Cardiac septum (tissue), 1 donor: ENCODE results near the gene CRYBB2. TPM values are rescaled to one million over a fixed set of nuclear protein-coding genes. Genes with fewer than 3 reads are reported as not detected.
"Not testable (repeated sequence)": the region's sequence is repeated elsewhere in the genome, so short reads cannot be mapped to it uniquely, and the experiment has no call there.

Source experiments
- DNase-seq: peaks from one replicate; pipeline ENCODE4 v3.0.0-alpha.2; 2020; ENCODE audit warnings: low spot score
- intact Hi-C: fragments of 100-400 bp; cut with DNase I; formaldehyde crosslinking; loops from one replicate; pipeline ENCODE4 v1.14.0; 2022
- long read RNA-seq: library from polyadenylated mRNA; unstranded; transcript quantifications from one replicate; pipeline ENCODE4 v2.0.0, GENCODE V29; 2021
- total RNA-seq: library from RNA; stranded (reverse); fragmentation: NEBNext Ultra II Directional; extraction: Animal tissue kit (Norgen Biotek cat#: 25700); gene quantifications from one replicate; pipeline ENCODE4 v1.2.1, GENCODE V29; 2021
- donor health status: DM: no; HTN: no; CAD: no.

Gene CRYBB2
- not detected for total RNA-seq
- long read RNA-seq, result 0 reads

GRCh38 chr22:25219211-25219689 lies at the start of gene CRYBB2:
CRYBB2 (plus strand) TSS chr22:25219639; CDS start chr22:25221430, 1,791 bp downstream.
- no peak for DNase-seq

GRCh38 chr22:25170426-25170980 lies 48.9 kb upstream of the CRYBB2 start:
- intact Hi-C loops, result loop anchor here (5.0 to 10.0 kb wide), 2 partner anchors 58 to 86 kb away; no protein-coding TSS in a partner anchor
- no peak for DNase-seq

More at GRCh38 chr22:25219211-25219689, at the start of gene CRYBB2:
- intact Hi-C loops, result no loop called here

DNA sequence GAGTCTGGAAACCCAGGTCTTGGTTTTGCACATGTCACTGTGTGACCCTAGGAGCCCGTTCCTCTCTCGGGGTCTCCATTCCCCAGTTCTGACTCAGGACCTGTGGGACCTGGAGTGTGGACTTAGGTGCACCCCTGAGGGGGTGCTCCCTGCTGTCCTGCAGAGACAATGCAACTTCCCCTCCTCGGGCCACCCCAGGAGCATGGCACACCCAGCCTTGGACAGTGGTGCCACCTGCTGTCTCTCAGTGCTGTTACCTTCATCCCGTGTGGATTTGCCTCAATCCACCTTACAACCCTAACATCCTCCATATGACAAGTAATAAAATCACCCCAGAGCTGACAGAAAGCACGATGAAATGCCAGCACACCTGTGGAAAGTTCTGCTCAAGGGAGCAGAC lies 47.3 kb upstream of the CRYBB2 start:
- intact Hi-C loops, result loop anchor here (5.0 to 10.0 kb wide), 2 partner anchors 60 to 87 kb away; no protein-coding TSS in a partner anchor
- DNase-seq, result no peak

- intact Hi-C loops, result loop anchor here (5.0 to 10.0 kb wide), 2 partner anchors 62 to 90 kb away; no protein-coding TSS in a partner anchor
- DNase-seq, result no peak
These were observed 45.1 kb upstream of the CRYBB2 start for GRCh38 chr22:25174156-25174887.

DNA sequence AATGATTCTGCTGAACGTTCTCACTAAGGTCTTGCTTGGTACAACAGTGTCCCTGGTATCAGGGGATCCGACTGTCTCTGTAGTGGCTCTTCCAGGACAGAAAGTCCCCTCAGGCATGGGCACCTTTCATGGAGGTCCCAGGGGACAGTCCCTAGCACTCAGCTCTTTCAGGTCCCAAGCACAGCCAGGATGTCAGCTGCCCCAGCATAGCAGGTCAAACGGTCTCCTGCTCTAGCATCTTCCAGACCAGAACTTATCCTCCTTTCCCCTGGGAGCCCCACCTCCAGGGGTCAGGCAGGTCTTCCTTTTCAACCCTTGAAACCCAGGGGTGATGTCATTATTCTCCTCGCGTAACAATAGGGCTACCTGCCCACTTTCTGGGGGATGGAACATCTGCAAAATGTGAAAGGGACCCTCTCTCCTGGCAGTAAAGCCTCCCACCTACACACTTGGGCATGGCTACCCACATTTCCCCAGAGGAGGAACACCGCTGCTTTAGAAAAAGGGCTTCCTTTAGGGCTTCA lies 44.5 kb upstream of the CRYBB2 start:
- intact Hi-C loops, result loop anchor here (5.0 to 10.0 kb wide), 2 partner anchors 63 to 90 kb away; no protein-coding TSS in a partner anchor
- no peak for DNase-seq

- DNase-seq, result no peak
- intact Hi-C loops, result loop anchor here (10.0 kb wide), 1 partner anchor 91 kb away; no protein-coding TSS in a partner anchor
These were observed 43.3 kb upstream of the CRYBB2 start for GRCh38 chr22:25176175-25176574.

DNA sequence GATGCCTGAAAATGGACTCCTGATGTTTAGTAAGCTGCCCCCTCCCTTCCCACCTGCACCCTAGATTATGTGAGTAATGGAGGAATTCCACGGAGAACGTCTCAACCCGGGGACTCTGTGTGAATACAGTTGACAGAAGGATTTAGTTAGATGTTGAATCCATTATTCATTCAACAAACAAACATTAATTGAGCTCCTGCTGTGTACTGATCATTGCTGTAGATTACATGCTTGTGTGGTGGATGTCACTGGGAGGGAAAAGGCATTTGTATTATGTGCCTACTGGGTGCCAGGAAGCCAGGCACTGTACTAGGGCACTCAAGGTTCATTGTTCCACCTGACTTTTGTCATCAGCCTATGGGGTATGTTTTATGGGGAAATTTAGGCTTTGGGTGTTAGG lies 42.6 kb upstream of the CRYBB2 start:
- no peak for DNase-seq
- intact Hi-C loops, result loop anchor here (10.0 kb wide), 1 partner anchor 92 kb away; no protein-coding TSS in a partner anchor

- intact Hi-C loops, result loop anchor here (10.0 kb wide), 1 partner anchor 92 kb away; no protein-coding TSS in a partner anchor
- no peak for DNase-seq
These were observed 42.2 kb upstream of the CRYBB2 start for GRCh38 chr22:25177226-25177625.

DNA sequence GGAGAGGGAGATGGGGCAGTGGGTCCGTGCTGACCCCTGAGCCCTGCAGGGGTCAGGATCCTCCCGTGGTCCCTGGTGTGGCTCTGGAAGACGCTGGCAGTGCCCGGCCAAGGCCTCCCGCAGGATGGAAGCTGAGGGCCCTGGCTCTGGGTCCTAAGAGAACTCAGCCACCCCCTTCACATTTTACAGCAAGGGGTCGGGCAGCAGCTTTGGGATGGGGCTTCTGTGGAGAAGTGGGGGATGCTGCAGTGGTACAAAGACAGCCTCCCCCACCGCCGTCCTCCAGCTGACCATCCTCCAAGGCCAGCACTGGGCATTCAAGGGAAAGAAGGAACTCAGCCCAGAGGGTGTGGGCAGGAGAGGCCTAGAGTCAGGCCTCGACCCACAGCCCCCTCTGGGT lies 41.5 kb upstream of the CRYBB2 start:
- no peak for DNase-seq
- intact Hi-C loops, result loop anchor here (10.0 kb wide), 1 partner anchor 93 kb away; no protein-coding TSS in a partner anchor

- not testable (repeated sequence) for DNase-seq
- intact Hi-C loops, result loop anchor here (10.0 kb wide), 1 partner anchor 94 kb away; no protein-coding TSS in a partner anchor
These were observed 41.1 kb upstream of the CRYBB2 start for GRCh38 chr22:25178348-25178747.

- DNase-seq, result not testable (repeated sequence)
- intact Hi-C loops, result loop anchor here (10.0 kb wide), 1 partner anchor 94 kb away; no protein-coding TSS in a partner anchor
These were observed 40.4 kb upstream of the CRYBB2 start for GRCh38 chr22:25178869-25179631.

GRCh38 chr22:25182131-25183110 lies 37.0 kb upstream of the CRYBB2 start:
- no peak for DNase-seq
- intact Hi-C loops, result no loop called here

- DNase-seq, result no peak
- intact Hi-C loops, result no loop called here
These were observed 35.4 kb upstream of the CRYBB2 start for GRCh38 chr22:25183949-25184619.

GRCh38 chr22:25186140-25186539 lies 33.3 kb upstream of the CRYBB2 start:
- no peak for DNase-seq
- intact Hi-C loops, result no loop called here

DNA sequence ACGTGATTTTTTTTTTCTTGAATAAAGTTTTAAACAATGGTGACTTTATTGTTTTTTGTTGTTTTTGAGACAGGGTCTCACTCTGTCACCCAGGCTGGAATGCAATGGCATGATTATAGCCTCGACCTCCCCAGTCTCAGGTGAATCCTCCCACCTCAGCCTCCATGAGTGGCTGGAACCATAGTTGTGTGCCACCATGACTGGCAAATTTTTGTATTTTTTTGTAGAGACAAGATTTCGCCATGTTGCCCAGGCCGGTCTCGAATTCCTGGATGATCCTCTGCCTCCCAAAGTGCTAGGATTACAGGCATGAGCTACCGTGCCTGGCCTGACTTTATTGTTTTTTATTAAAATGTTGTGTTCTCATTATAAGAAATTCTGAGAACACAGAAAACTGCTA lies 32.0 kb upstream of the CRYBB2 start:
- intact Hi-C loops, result no loop called here
- DNase-seq, result no peak

DNA sequence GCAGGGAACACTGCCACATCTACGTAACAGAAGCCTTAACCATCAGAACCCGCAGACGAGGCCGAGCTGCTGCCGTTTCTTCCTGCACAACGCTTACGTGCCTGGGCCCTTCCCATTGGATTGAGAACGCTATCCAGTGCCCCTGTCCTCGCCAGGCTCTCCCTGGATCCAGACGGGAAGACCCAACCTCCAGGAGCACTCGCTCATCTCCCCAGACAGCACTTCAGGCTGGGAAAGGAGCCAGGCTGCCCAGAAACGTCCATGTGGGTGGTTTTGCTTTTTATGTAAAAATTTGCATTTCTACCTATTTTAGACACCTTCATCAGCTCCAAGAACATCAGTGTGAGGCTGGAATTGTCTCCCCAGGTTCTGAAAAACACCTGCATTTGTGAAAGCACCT lies 27.0 kb upstream of the CRYBB2 start:
- no peak for DNase-seq
- intact Hi-C loops, result no loop called here

GRCh38 chr22:25193130-25193529 lies 26.3 kb upstream of the CRYBB2 start:
- intact Hi-C loops, result no loop called here

DNA sequence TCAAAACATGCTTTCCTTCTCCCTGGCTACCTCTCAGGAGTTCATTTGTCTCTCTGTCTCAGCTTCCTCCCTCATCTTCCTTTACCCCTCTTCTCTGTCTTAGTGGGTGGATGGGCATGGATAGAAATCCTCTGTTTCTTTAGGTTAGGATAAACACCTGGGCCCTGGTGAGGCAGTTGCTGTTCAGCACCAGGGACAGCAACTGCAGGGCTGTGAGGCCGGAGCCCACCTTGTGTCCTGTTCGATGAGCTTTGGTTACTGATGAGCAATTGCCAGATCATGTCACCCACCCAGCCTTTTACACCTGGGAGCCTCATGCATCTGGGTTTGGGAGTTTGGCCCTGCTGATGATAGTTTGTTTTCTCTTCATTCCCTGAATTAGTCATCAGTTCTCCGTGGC lies 25.9 kb upstream of the CRYBB2 start:
- intact Hi-C loops, result no loop called here
- no peak for DNase-seq

More at GRCh38 chr22:25193130-25193529, 26.3 kb upstream of the CRYBB2 start:
- no peak for DNase-seq
